Esophagus mucosa (tissue), 1 donor: ENCODE results near the gene SMARCC1. TPM values are rescaled to one million over a fixed set of nuclear protein-coding genes. Genes with fewer than 3 reads are reported as not detected.
"Not testable (repeated sequence)": the region's sequence is repeated elsewhere in the genome, so short reads cannot be mapped to it uniquely, and the experiment has no call there.

Experiments used
- ATAC-seq: fragments of 200-7000 bp; cut with Tn5 transposase; one replicate; pipeline ENCODE4 v1.9.1; 2020
- total RNA-seq: library from RNA; stranded (reverse); gene quantifications from one replicate; pipeline ENCODE4 v1.2.4, GENCODE V29; 2023
- donor health status: DM: yes; HTN: yes; CAD: no.

The SMARCC1 gene
- total RNA-seq, 1 donor from 2014 or later, result 51.2 TPM

- ATAC-seq, result no peak
Measured at GRCh38 chr3:47766186-47766585, 15.5 kb downstream of the SMARCC1 start.

GRCh38 chr3:47762233-47762632, 19.5 kb downstream of the SMARCC1 start:
- ATAC-seq, result no peak

GRCh38 chr3:47761046-47761445, 20.6 kb downstream of the SMARCC1 start:
- ATAC-seq, result no peak

GRCh38 chr3:47760207-47760606, 21.5 kb downstream of the SMARCC1 start:
- ATAC-seq, result not testable (repeated sequence)

- no peak for ATAC-seq
Measured at GRCh38 chr3:47758261-47759025, 23.2 kb downstream of the SMARCC1 start.

- no peak for ATAC-seq
Measured at GRCh38 chr3:47752716-47753115, 29.0 kb downstream of the SMARCC1 start.

- ATAC-seq, result not testable (repeated sequence)
Measured at GRCh38 chr3:47750811-47751354, 30.8 kb downstream of the SMARCC1 start.

GRCh38 chr3:47747558-47747957, 34.1 kb downstream of the SMARCC1 start:
- no peak for ATAC-seq

GRCh38 chr3:47746264-47746663, 35.4 kb downstream of the SMARCC1 start:
- ATAC-seq, result no peak

- ATAC-seq, result no peak
Measured at GRCh38 chr3:47743855-47744254, 37.8 kb downstream of the SMARCC1 start.

- not testable (repeated sequence) for ATAC-seq
Measured at GRCh38 chr3:47743352-47743751, 38.3 kb downstream of the SMARCC1 start.

GRCh38 chr3:47741925-47742324, 39.8 kb downstream of the SMARCC1 start:
- ATAC-seq, result no peak

GRCh38 chr3:47732143-47732542, 49.5 kb downstream of the SMARCC1 start:
- ATAC-seq, result no peak

GRCh38 chr3:47731061-47731460, 50.6 kb downstream of the SMARCC1 start:
- no peak for ATAC-seq

- no peak for ATAC-seq
Measured at GRCh38 chr3:47722859-47723258, 58.8 kb downstream of the SMARCC1 start.

- not testable (repeated sequence) for ATAC-seq
Measured at GRCh38 chr3:47717448-47717847, 64.2 kb downstream of the SMARCC1 start.

GRCh38 chr3:47716656-47717055, 65.0 kb downstream of the SMARCC1 start:
- ATAC-seq, result no peak

GRCh38 chr3:47715928-47716327, 65.8 kb downstream of the SMARCC1 start:
- ATAC-seq, result peak; percentile 43

- no peak for ATAC-seq
Measured at GRCh38 chr3:47714606-47715005, 67.1 kb downstream of the SMARCC1 start.

- ATAC-seq, result no peak
Measured at GRCh38 chr3:47713655-47714054, 68.0 kb downstream of the SMARCC1 start.

GRCh38 chr3:47712398-47712797, 69.3 kb downstream of the SMARCC1 start:
- no peak for ATAC-seq

- peak; percentile 17 for ATAC-seq
Measured at GRCh38 chr3:47711596-47711995, 70.1 kb downstream of the SMARCC1 start.

GRCh38 chr3:47705391-47705790, 76.3 kb downstream of the SMARCC1 start:
- ATAC-seq, result no peak

GRCh38 chr3:47704237-47704612, 77.5 kb downstream of the SMARCC1 start:
- no peak for ATAC-seq

- no peak for ATAC-seq
Measured at GRCh38 chr3:47701388-47701787, 80.3 kb downstream of the SMARCC1 start.
